Activated CD4-positive, CD25-positive, alpha-beta regulatory T cell treated with anti-CD3 and anti-CD28 coated beads, Interleukin-2, amount 50 U/mL, for 16 hours (primary cell): ENCODE results near the gene SUN5.
"Not testable (repeated sequence)": the region's sequence is repeated elsewhere in the genome, so short reads cannot be mapped to it uniquely, and the experiment has no call there.

Experiments
- DNase-seq: peaks from one replicate; pipeline ENCODE4 v3.0.0-alpha.2; 2020; ENCODE audit warnings: low read depth, low spot score

SUN5 gene

DNA sequence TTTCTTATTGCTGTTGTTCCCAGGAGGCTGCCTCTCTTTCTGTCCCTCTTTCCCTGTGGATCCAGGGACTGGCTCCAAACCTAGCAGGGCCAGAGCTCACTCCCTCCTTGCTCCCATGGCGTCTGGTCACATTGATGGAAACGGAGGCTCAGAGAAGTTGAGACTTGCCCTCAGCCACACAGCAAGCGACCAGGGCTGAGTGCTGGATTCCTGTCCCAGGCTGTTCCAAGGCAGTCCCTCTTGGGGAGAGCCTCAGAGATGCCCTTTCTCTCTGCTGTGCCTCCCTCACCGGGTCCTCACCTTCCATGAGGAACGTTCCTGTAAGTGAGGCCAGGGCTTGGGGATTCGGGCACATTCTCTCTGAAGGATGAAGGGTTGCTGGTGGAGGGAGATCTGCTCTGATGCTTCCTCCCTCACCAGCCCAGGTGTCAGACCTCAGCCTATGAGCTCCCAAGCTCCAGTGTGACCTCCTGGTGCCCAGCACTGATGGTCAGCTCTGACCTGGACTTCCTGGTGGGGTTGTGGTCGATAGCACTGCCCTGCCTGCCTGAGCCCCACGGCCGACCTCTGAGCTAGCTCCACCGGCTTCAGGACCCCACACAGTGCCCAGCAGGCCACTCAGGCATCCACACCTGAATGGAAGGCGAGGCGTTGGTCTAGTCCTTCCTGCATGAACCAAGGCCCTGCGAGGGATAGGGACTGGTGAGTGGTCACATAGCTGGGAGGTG lies 26.8 kb downstream of the SUN5 start:
- no peak for DNase-seq

DNA sequence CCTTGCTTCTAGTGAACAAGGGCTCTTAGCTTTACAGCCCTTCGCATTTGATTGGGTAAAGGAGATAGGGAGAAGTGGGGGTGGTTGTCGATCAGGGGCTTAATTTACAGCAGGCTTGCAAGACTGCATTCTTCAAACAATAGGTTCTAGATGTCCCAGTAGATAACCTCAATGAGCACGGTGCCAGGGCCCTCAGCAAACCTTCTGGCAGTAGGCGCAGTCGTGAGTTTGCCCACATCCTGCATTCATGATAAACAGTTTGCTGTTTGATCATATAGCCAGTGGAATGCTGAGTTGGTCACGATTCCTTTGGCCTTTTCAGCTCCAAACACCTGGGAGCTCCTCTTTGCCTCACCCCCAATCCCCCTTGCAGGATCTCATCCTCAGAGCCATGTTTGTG lies 27.5 kb downstream of the SUN5 start:
- no peak for DNase-seq

DNA sequence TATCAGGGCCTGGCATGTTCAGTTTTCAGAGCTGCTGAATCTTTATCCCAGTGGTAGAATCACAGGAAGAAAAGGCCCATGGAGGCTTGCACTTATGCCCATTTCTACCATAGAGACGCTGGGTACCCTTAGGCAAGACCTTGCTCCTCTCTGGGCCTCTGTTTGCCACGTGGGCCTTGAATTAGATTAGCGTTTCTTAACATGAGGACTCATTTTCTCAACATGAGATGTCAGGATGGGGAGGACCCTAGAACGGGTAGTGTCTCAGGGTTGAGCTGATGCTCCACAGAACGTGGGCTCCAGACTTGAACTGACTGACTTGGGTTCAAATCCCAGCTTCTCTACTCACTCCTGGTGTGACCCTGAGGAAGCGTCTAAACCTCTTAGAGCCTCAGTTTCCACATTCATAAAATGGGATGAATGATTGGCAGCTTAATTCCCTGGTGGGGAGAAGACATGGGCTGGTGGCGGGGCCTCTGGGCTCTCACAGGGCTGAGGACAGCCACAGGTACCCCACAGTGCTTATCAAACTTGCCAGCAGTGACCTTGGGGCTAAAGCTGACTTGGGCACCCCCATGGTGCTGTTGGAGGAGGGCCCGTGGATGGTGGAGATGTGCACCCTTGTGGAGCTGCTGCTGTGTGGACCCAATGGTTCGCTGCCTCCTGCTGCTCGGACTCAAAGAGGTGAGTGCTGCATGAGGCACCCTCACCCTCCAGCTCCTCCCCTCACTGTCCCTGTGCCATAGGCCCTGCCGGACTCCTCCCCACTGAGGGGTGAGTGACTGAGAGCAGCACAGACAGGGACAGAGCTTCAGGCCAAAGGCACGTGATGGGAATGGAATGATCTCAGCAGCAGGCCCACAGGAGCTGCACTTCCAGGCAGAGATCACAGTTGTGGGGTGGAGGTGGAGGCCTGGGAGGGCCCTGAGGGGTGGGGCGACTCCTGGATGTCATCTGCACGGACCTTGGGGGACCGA lies 28.2 kb downstream of the SUN5 start:
- no peak for DNase-seq

DNA sequence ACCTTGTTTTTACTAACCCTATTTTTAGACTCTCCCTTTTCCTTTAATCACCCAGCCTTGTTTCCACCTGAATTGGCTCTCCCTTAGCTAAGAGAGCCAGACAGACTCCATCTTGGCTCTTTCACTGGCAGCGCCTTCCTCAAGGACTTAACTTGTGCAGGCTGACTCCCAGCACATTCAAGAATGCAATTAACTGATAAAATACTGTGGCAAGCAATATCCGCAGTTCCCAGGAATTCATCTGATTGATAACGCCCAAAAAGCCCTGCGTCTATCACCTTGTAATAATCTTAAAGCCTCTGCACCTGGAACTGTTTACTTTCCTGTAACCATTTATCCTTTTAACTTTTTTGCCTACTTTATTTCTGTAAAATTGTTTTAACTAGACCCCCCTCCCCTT lies 29.1 kb downstream of the SUN5 start:
- not testable (repeated sequence) for DNase-seq

DNA sequence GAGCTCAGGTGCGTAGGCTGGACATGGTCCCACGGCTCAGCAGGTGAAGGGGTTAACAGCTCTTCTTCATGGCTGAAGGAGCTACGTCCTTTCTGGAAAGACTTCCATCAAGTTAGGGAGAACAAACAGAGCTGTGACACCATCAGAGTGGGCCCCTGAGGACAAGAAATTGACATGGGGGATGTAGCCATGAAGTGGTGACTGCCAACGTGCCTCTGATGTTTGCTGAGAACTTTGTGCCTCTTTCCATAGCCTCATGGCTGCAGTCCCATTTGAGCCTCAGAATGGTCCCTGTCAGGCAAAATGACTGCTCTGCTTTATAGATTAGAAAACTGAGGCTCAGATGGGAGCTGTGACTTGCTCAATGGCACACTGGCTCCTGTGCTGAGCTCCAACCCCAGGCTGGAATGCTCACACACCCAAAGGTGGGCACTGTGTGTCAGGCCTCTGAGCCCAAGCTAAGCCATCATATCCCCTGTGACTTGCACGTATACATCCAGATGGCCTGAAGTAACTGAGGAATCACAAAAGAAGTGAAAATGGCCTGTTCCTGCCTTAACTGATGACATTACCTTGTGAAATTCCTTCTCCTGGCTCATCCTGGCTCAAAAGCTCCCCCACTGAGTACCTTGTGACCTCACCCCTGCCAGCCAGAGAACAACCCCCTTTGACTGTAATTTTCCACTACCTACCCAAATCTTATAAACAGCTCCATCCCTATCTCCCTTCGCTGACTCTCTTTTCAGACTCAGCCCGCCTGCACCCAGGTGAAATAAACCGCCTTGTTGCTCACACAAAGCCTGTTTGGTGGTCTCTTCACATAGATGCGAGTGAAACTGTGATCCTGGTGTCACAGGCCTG lies 29.8 kb downstream of the SUN5 start:
- DNase-seq, result not testable (repeated sequence)

DNA sequence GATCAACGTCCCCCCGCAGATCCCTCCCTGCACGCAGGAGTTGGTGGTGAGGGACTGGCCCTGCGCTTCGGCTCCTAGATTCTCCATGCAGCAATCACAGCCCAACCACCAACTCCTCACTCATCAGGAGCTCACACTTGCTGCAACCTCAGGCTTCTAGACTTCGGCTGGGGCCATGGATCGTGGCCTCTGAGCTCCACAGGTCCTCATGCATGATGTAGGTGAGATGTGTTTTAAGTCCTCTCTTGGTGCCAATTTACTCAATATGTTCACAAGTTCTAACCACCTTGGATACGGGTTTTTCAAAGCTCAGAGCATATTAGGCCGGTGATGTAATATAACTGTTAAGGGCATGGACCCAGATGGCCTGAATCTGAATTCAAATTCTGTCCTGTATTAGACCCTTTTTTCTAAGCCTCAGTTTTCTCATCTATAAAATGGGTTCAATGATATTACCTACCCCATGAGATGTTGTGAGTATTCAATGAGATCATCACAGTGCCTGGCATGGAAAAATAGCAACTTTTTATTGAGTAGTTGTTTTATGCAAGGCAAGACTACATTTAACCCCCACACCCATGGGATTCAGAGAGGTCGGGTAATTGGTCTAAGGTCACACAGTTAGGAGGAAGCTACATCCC lies 31.0 kb downstream of the SUN5 start:
- DNase-seq, result no peak

DNA sequence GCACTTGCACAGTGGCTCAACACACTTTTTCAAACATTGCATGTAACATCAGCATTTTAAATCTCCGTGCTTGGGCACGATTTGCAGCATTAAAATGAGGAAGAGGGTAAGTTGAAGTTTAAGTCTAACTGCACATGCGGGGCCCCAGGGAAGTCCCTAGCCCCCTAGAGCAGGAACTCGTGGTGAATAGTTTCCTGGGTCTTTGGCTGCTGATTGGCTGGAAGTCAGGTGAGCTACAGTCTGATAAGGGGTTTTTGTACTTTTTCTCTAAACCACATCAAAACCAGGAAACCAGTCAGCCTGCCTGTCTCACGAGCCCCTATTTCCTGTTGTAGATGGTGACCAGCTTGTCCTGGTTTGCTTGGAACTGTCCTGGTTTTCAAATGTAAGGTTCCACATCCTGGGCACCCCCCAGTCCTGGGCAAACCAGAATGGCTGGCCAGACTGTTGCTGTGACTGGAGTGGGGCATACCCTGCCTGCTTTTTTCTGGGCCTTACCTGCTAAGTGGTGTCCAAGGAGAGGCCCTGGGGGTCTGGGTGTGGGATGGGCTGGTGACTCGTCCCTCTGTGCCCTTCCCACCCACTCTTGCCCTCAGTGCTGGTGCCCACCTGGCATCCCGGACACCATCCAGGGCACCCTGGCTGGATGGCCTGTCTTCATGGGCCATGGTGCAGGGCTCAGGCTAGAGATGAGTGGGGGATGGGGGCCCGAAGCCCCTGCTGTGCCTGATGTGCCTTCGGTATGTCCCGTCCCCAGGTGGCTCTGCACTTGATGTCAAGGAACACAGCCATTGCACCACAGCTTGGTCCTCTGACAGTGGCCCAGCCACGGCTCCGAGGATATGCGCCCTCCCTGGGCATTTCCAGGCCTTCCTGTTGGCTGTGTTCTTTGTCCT lies 31.8 kb downstream of the SUN5 start:
- peak; percentile 70 for DNase-seq

DNA sequence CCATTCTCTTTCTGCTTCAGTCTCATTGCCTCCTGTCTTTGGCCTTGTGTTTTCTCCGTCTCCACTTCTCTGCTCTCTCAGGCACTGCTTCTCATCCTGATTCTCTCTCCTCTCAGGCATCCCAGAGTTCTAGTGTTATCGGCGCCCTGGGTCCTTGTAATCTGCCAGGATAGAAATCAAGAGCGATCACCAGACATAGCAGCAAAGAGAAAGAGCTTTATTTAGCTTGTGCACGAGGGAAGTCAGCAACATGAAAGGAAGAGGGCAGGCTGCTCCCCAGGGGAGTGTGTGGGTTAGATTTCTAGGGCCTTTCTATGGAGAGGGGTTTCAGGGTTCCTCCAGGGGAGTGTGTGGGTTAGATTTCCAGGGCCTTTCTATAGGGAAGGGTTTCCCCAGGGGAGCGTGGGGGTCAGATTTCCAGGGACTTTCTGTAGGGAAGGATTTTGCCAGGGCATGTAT lies 32.5 kb downstream of the SUN5 start:
- DNase-seq, result no peak

DNA sequence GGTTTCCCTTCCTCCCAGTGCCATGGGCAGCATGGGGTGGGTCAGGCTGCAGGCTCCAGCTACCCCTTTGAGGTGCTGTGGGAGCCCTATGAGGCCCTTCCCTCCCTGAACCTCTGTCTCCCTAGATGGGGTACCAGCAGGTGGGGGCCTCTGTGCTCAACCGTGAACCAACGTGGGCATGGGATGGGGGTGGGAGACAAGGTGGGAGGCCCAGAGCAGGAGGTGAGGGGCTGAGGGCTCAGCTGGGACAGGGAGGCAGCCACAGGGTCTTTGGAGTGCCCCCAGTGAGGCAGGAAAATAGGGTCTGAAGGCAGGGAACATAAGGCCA lies 33.3 kb downstream of the SUN5 start:
- no peak for DNase-seq

DNA sequence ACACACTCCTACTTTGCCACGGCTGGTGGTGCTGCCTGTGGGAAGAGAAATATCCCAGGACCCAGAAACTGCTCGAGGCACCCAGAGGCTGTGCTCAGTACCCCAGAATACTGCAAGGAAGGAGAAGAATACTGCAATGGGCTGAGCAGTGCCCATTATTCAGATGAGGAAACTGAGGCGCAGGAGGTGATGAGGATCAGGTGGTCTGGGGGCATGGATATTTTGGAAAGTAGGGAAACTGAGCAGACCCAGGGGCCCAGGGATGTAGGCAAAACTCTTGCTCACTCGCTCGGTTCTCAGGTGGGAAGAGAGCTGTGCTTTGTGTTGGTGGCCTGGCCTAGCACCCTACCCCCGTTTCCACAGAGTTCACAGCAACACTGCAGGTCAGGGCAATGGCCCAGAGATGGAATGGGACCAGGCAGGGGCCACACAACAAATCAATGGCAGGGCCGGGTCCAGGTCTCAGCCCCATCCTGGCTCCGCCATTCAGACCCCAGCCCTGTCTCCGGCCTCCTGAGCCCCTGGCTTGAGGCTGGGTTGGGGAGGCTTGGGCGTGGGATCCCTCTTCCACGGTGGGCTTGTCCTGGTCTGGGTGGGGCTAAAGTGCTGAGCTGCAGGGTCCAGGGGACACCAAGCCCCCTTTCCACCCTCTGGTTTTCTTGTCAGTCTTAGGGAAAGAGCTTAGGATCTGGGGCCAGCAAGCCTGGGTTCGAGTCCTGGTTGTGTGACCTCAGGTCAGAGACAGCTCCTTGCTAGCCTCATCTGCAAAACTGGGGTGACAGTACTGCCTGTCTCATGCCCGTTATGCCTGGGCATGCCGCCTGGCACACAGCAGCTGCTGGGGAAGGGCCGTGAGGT lies 33.9 kb downstream of the SUN5 start:
- DNase-seq, result no peak

DNA sequence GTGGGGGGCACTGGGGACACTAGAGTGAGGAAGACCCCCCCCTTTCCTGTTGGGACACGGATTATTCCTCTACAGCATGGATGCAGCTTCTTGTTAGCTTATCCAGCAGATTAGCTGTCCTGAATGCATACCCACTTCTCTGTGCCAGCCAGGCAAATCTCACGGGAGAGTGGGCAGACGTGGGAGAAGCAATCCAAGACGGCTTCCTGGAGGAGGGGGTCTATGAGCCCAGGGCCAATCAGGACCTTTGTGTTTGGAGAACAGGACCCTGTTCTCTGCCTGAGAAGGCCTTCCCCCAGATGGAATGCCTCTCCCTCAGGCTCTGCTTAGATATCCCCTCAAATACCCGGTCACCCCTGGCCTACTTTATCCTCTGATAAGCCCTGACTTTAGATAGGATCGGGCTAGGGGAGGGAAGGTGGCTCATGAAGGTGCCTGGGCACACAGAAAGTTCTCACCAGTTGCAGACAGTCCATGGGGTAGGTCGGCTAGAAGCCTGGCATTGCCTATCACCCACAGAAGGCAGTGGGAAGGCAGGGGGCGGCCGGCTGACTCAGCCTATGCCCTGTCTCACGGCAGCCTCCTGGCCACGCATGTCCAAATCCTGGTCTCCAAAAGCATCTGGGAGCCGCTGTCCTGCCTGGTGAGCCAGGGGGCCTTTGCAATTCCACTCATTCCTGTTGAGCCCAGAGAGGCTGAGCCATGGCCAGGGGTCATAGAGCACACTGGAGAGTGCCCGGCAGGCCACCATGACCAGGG lies 34.7 kb downstream of the SUN5 start:
- DNase-seq, result no peak

DNA sequence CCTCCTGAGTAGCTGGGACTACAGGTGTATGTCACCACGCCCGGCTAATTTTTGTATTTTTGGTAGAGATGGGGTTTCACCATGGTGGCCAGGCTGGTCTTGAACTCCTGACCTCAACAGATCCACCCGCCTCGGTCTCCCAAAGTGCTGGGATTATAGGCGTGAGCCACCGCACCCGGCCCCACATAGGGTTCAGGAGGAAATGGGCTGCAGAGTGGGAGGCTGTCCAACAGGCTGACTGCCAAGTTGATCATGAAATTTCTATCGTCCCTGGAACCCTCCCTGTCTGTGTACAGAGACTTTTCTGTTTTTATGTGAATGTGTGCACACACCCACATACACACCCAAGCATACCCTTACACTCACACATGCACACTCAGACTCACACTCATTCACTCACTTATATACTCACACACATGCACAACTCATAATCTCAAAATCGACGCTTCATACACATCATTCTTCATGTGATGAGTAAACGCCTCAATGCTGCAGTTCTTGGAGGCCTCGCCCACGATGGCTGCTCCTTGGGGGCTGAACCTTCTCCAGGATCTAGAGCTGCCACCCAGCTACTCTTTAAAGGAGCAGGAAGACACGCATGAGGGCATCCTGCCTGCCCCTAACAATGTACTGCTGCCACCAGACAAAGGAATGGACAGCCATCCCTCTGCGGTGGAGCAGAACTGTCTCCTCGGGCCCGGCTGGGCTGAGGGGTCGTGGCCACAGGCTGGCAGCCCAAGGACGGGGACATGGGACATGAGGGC lies 35.6 kb downstream of the SUN5 start:
- DNase-seq, result no peak

DNA sequence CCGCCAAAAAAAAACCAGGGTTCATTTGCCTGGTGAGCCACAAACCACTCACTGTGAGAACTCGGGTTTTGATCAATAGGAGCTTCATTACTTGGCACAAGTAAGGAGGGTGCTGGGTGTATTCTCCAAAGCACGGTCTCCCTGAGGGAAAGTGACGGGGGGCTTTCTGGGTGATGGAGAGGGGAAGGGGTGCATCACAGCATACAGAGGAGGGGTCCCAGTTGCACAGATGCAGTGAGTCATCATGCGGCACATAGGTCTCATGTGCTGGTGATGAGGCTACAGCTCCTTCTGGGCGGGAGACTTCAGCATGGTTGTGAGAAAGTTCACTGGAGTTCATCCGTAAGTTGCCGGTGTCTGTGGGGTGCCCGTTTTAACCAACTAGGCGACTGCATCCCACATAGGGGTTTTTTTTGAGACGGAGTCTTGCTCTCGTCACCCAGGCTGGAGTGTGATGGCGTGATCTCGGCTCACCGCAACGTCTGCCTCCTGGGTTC lies 36.2 kb downstream of the SUN5 start:
- DNase-seq, result no peak

DNA sequence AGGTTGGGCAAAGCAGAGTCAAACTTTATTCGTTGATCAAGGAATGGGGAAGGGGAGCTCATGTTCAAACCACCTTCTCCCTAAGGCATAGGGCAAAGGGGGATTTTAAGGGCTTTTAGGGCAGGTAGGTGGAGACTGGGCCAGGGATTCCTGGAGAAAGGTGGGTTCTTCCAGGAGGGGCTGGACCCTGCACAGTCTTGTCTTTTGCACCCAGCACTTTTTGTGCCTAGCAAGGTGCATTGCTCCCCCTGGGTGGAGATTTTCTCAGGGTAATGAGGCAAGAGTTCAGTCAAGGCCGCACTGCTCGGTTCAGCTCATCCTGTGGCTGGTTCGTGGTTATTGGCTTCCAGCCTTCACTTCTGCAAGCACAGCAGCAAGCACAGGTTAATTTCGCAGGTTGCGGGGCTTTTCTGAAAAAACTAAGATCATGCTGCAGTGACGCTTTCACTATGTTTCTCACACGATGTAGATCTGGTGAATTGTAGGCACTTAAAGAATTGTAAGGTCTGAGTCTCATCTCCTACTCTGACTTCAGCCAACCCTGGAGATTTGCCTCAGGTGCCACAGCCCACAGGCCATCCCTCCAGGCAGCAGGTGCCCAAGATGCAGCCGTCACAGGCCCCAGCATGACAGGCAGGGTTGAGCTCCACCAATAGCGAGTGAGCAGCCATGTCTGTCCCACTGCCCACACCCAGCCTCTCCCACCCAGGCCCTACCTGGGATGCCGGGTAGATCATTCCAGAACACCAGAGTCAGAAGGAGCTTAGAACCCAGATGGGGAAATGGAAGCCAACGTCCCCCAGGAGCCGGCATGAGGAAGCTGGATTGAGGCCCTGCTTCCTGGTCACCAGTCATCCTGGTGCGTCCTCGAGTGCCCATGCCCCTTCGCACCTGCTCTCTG lies 37.1 kb downstream of the SUN5 start:
- DNase-seq, result no peak

DNA sequence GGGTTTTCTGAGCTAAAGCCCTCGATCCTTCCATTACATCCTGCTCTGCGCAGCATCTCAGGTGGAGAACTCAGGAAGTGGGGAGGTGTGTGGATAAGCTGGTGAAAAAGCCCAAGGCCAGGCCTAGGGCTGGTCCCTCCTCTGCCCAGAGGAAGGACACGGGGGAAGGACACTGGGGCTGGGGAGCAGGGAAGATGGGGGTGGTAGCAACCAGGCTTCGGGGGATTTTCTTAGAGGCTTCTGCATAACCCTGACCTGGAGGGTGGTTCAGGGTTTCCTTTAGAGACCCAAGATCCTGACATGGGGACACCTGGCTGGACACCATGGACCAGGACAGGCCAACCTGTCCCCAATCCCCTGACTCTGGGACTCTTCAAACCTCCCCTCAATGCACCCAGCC lies 37.9 kb downstream of the SUN5 start:
- DNase-seq, result no peak

DNA sequence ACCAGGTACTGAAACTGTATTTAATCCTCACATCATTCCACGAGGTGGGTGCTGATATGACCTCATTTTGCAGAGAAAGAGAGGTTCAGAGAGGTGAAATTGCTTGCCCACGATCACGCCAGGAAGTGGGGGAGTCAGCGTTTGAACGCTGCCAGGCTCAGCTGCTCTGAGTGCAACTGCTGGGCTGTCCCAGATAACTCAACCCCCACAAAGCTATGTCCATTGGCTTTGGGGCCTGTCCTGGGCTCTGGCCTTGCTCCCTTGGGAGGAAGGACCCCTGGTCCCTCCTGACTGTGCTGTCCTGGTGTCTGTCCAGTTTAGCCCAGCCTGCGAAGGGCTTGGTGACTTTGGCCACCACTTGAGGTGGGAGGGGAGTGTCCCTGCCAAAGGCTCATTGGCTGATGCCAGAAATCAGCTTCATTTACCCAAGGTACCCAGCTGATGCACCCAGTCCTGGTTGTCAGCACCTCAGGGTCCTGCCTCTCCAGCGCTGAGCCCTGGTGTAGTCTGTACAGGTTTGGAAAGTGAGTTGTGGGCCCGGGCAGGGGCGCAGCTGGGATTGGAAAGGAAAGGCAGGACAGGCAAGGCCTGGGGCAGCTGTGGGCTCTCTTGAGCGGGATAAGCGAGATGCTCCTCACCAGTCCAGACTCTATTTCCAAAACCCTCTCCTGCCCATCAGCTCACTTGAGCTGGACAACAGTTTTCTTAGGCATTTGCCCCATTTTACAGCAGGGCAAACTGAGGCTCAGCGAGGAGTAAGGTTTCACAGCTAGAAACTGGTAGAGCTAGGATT lies 38.5 kb downstream of the SUN5 start:
- no peak for DNase-seq
